Kidney (tissue), 14 donors: Measurements from ENCODE around the gene NDUFA13. TPM values are rescaled to one million over a fixed set of nuclear protein-coding genes. Genes with fewer than 3 reads are reported as not detected.

Experiments used
- DNase-seq, 5 donors: peaks; one replicate each; pipeline ENCODE4 v3.0.0-alpha.2; 2013 to 2020
- FAIRE-seq: peaks from 2 replicates; lab custom pipeline; 2012; peaks lifted over from hg19 to GRCh38; lab: Jason Lieb, UNC
- H3K27ac ChIP-seq, 2 donors: one replicate each; pipeline ENCODE4 v1.7.0; 2013; ENCODE audit warnings: low read depth in 2 of 2, low read length in 2 of 2, inconsistent platforms in 1 of 2
- H3K27me3 ChIP-seq: one replicate; pipeline ENCODE4 v1.7.1; 2013; ENCODE audit warnings: low read length, inconsistent platforms; ENCODE audit not compliant: control insufficient read depth, insufficient read depth
- H3K36me3 ChIP-seq, 3 donors: one replicate each; pipeline versions ENCODE4 v1.7.0 to v1.7.1; 2013; ENCODE audit warnings: low read length in 3 of 3, control low read depth in 1 of 3, inconsistent platforms in 1 of 3; ENCODE audit not compliant: insufficient read depth in 3 of 3, control insufficient read depth in 2 of 3
- H3K4me1 ChIP-seq, 3 donors: one replicate each; pipeline versions ENCODE4 v1.7.0 to v1.7.1; 2013; ENCODE audit warnings: low read length in 3 of 3, inconsistent platforms in 1 of 3, low read depth in 1 of 3; ENCODE audit not compliant: control insufficient read depth in 2 of 3, insufficient read depth in 2 of 3
- H3K4me3 ChIP-seq, 3 donors: one replicate each; pipeline versions ENCODE4 v1.7.0 to v1.8.1; 2013; ENCODE audit warnings: low read length in 3 of 3, control low read depth in 1 of 3, inconsistent platforms in 1 of 3
- H3K9ac ChIP-seq, 3 donors: one replicate each; pipeline versions ENCODE4 v1.7.0 to v1.7.1; 2013; ENCODE audit warnings: low read length in 3 of 3, control low read depth in 1 of 3, inconsistent platforms in 1 of 3
- H3K9me3 ChIP-seq, 3 donors: one replicate each; pipeline versions ENCODE4 v1.7.0 to v1.7.1; 2013; ENCODE audit warnings: low read length in 3 of 3, control low read depth in 1 of 3, inconsistent platforms in 1 of 3; ENCODE audit not compliant: control insufficient read depth in 2 of 3, insufficient read depth in 1 of 3
- intact Hi-C: fragments of 100-400 bp; cut with DNase I; formaldehyde crosslinking; loops from one replicate; pipeline ENCODE4 v1.11.1; 2022
- polyA plus RNA-seq: library from polyadenylated mRNA; stranded (reverse); fragments of 350-450 nt; fragmentation: Illumina TruSeq; extraction: RNeasy Lipid Tissue Mini Kit (QIAGEN cat#74804); gene quantifications from one replicate; pipeline ENCODE4 v1.2.3, GENCODE V29; 2014; ENCODE audit warnings: low read depth, low replicate concordance; ENCODE audit not compliant: insufficient read depth
- total RNA-seq: library from RNA; stranded (reverse); fragmentation: NEBNext Ultra II Directional; extraction: Animal tissue kit (Norgen Biotek cat#: 25700); gene quantifications from one replicate; pipeline ENCODE4 v1.2.1, GENCODE V29; 2021
- TF ChIP-seq, protein P1 (sequence below): IDR thresholded peaks from 3 replicates; pipeline ENCODE4 v1.5.1; 2012; ENCODE audit warnings: mild to moderate bottlenecking, moderate library complexity, borderline replicate concordance; ENCODE audit not compliant: insufficient read depth; ENCODE audit errors: extremely low read depth
- donor health status: control.
- donor health status: control.
- donor health status: control.
- donor health status: control.
- donor health status: control.
- donor health status: DM: yes; HTN: yes; CAD: no.
- donor health status: Normal renal cell carcinoma (clear cell type).

Gene NDUFA13
- total and polyA plus RNA-seq, 2 donors from 2014 or later, result 328 to 627 TPM

DNA sequence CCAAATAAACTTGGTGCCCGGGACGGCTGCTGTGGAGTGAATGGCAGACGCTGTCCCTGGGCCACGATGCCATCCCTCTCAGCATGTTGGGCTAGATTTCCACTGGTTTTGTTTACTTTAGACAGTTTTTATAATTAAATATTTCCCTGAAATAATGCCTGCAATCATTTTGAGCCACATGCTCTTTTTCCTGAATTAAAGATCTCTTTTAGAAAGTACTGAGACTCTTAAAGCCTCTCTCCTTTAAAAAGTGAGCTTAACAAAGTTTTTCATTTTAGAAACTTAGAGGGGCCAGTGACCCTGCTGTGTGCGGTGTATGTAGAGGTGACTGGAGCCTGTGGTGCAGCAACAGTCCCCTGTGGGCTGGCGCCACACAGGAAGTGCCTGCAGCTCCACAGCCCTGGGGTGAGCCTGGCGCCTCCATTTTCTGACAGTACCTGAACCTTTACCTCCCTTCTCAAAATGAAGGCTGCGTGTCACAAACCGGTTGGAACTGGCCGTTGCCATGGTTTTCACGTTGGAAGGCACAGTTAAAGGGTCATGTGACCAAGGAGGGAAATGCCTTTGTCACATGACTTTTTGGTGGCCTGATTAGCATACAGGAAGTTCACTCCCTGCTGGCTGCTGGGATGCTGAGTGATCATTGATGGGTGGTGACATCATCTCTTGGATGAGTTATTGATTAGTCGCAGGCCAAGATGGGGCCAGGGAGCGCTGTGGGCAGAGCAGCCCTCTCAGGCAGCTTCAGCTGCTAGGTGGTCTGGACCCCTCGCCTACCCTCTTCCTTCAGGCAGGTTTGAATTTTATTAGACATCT is 26.9 kb upstream of the NDUFA13 start:
- peaks cover 10 to 54% (median 45%) of the 10 kb centered on the region in 3 donors for H3K4me1 ChIP-seq

DNA sequence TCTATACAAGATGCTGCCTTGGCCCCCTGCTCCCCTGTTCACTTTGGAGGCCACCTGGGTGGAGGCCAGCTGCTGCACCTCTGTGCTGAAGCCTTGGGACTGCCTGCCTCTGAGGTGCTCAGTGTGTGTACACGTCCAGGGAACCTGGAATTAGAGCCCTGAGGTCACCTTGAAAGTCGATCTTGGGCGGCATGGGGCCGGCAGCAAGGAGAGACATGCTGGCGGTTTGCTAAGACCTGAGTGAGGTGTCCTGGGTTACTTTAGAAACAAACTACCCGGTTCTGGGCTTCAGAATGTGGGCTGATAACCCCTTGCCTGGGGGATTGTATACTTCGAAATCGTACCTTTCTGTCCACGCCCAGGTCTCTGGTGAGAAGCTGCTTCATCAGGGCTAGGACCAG is 26.2 kb upstream of the NDUFA13 start:
- TF ChIP-seq, protein P1, sequence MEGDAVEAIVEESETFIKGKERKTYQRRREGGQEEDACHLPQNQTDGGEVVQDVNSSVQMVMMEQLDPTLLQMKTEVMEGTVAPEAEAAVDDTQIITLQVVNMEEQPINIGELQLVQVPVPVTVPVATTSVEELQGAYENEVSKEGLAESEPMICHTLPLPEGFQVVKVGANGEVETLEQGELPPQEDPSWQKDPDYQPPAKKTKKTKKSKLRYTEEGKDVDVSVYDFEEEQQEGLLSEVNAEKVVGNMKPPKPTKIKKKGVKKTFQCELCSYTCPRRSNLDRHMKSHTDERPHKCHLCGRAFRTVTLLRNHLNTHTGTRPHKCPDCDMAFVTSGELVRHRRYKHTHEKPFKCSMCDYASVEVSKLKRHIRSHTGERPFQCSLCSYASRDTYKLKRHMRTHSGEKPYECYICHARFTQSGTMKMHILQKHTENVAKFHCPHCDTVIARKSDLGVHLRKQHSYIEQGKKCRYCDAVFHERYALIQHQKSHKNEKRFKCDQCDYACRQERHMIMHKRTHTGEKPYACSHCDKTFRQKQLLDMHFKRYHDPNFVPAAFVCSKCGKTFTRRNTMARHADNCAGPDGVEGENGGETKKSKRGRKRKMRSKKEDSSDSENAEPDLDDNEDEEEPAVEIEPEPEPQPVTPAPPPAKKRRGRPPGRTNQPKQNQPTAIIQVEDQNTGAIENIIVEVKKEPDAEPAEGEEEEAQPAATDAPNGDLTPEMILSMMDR, result no peak
- DNase-seq, result peak in 3 of 5 donors; percentile 30 to 81 (median 39)
- H3K9me3 ChIP-seq, result no peaks in the 10 kb centered on the region
- H3K9ac ChIP-seq, result peak overlapping the region in 2 of 3 donors; percentile 1 to 60
- no peak for FAIRE-seq
- peaks cover 0 to 13% (median 10%) of the 10 kb centered on the region in 3 donors for H3K36me3 ChIP-seq
- intact Hi-C loops, result loop anchor here (10.0 kb wide), 1 partner anchor 125 kb away; no protein-coding TSS in a partner anchor
- peak overlapping the region in 2 of 3 donors; percentile 32 to 43 for H3K4me3 ChIP-seq
- H3K27me3 ChIP-seq, result no peaks in the 10 kb centered on the region
- H3K4me1 ChIP-seq, result peaks cover 10 to 53% (median 43%) of the 10 kb centered on the region in 3 donors
- H3K27ac ChIP-seq, result peak overlapping the region; percentile 80 to 91

More for the DNA sequence above, 26.9 kb upstream of the NDUFA13 start:
- peak; percentile 94 to 98 (median 97) for DNase-seq
- TF ChIP-seq, protein P1, result no peak
- Histone ChIP-seq H3K27ac (peak overlapping the region; percentile 80 to 91), H3K36me3 (peaks cover 0 to 8% (median 3%) of the 10 kb centered on the region in 3 donors), H3K9ac (peak overlapping the region in 2 of 3 donors; percentile 26 to 70), H3K27me3 (no peaks in the 10 kb centered on the region), H3K9me3 (no peaks in the 10 kb centered on the region), H3K4me3 (peak overlapping the region in 2 of 3 donors; percentile 32 to 40)
- peak; percentile 93 for FAIRE-seq
- intact Hi-C loops, result no loop called here

DNA sequence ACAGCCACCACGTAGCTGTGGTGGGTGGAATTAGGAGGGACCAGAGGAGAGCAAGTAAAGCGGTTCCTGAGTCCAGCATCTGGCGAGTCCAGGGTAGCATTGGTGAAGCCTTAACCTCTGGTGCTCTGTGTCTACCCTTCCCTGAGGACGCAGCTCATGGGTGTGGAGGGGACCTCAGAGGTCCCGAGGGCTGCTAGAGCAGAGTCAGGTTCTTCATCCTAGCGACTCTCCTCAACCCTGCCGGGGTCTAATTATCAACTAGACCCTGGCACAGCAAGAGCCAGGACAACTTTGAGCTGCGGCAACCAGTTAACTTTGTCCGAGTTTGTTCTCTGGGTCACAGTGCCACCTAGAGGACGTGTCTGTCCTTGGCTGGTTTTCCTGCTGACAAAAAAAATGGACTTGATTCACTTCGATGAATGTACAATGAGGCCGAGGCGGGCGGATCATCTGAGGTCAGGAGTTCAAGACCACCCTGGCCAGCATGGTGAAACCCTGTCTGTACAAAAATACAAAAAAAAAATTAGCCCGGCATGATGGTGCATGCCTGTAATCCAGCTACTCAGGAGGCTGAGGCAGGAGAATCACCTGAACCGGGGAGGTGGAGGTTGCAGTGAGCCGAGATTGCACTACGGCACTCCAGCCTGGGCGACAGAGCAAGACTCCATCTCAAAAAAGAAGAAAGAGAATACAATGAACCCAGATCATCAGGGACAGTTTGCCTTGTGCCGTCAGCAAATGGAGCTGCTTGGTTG is 25.6 kb upstream of the NDUFA13 start:
- peaks cover 0 to 13% (median 12%) of the 10 kb centered on the region in 3 donors for H3K36me3 ChIP-seq
- H3K9me3 ChIP-seq, result no peaks in the 10 kb centered on the region
- TF ChIP-seq, protein P1, result peak; percentile 94
- peaks cover 10 to 47% (median 37%) of the 10 kb centered on the region in 3 donors for H3K4me1 ChIP-seq
- H3K4me3 ChIP-seq, result peak overlapping the region in 2 of 3 donors; percentile 16 to 43
- no peaks in the 10 kb centered on the region for H3K27me3 ChIP-seq
- peak; percentile 83 to 96 (median 92) for DNase-seq
- H3K27ac ChIP-seq, result peak overlapping the region; percentile 80 to 91
- peak; percentile 25 for FAIRE-seq
- intact Hi-C loops, result loop anchor here (10.0 kb wide), 1 partner anchor 126 kb away; no protein-coding TSS in a partner anchor
- H3K9ac ChIP-seq, result peak overlapping the region in 1 of 3 donors; percentile 60
